Non-pigmented ciliary epithelial cell (primary cell): ENCODE measurements around the gene UBE2L6.

ENCODE experiments used
- DNase-seq: peaks from one replicate; pipeline ENCODE4 v3.0.0-alpha.2; 2010; ENCODE audit warnings: low read depth

Gene UBE2L6

GRCh38 chr11:57530215-57530595, 37.3 kb downstream of the UBE2L6 start:
- no peak for DNase-seq

GRCh38 chr11:57529012-57529411, 38.5 kb downstream of the UBE2L6 start:
- no peak for DNase-seq

- no peak for DNase-seq
Measured at GRCh38 chr11:57527056-57527631, 40.3 kb downstream of the UBE2L6 start.

GRCh38 chr11:57523419-57523818, 44.1 kb downstream of the UBE2L6 start:
- no peak for DNase-seq

GRCh38 chr11:57521116-57521515, 46.4 kb downstream of the UBE2L6 start:
- no peak for DNase-seq

GRCh38 chr11:57516061-57516443, 51.4 kb downstream of the UBE2L6 start:
- no peak for DNase-seq

- DNase-seq, result no peak
Measured at GRCh38 chr11:57515332-57516060, 52.0 kb downstream of the UBE2L6 start, which contains the start of gene SLC43A1. Gene SLC43A1, minus strand, starts transcription at chr11:57515702. Its CDS starts 1,591 bp downstream, at chr11:57514111.

GRCh38 chr11:57514538-57515331, 52.7 kb downstream of the UBE2L6 start:
- no peak for DNase-seq

- no peak for DNase-seq
Measured at GRCh38 chr11:57513911-57514537, 53.4 kb downstream of the UBE2L6 start.

GRCh38 chr11:57513452-57513795, 54.0 kb downstream of the UBE2L6 start:
- DNase-seq, result no peak

GRCh38 chr11:57512646-57513451, 54.6 kb downstream of the UBE2L6 start:
- no peak for DNase-seq

GRCh38 chr11:57511741-57512430, 55.6 kb downstream of the UBE2L6 start:
- no peak for DNase-seq

GRCh38 chr11:57508341-57509170, 58.9 kb downstream of the UBE2L6 start:
- DNase-seq, result no peak

GRCh38 chr11:57506522-57506921, 61.0 kb downstream of the UBE2L6 start:
- no peak for DNase-seq

GRCh38 chr11:57504511-57504910, 63.0 kb downstream of the UBE2L6 start:
- DNase-seq, result no peak

- no peak for DNase-seq
Measured at GRCh38 chr11:57502870-57503269, 64.6 kb downstream of the UBE2L6 start.

- no peak for DNase-seq
Measured at GRCh38 chr11:57502376-57502775, 65.1 kb downstream of the UBE2L6 start.

GRCh38 chr11:57501953-57502352, 65.5 kb downstream of the UBE2L6 start:
- DNase-seq, result no peak
